MM.1S (cell line): ENCODE measurements around the gene NT5DC2.
A peak's percentile ranks its signal among the peaks of the same experiment; 100 is the strongest.

ENCODE experiments used
- DNase-seq: peaks from one replicate; pipeline ENCODE4 v3.0.0-alpha.2; 2015
- H2AFZ ChIP-seq: fragments of 300-600 bp; sonication (generic); 2 replicates; pipeline ENCODE4 v1.6.0; 2016; ENCODE audit warnings: antibody characterized with exemption, low read length
- H3F3A ChIP-seq: fragments of 300-600 bp; sonication (generic); 2 replicates; pipeline ENCODE4 v1.6.1; 2016; ENCODE audit warnings: mild to moderate bottlenecking, antibody characterized with exemption, low read length, moderate library complexity, mixed read lengths; ENCODE audit not compliant: insufficient read depth
- H3K27ac ChIP-seq: fragments of 300-600 bp; sonication (generic); 2 replicates; pipeline ENCODE4 v1.5.1; 2016; ENCODE audit warnings: mild to moderate bottlenecking, low read length
- H3K27me3 ChIP-seq: fragments of 300-600 bp; sonication (generic); replicated peaks from 2 replicates; pipeline ENCODE4 v1.6.0; 2016; ENCODE audit warnings: low read length; ENCODE audit not compliant: insufficient read depth
- H3K36me3 ChIP-seq: fragments of 300-600 bp; sonication (generic); replicated peaks from 2 replicates; pipeline ENCODE4 v1.6.1; 2016; ENCODE audit warnings: mild to moderate bottlenecking, low read length, mixed read lengths; ENCODE audit not compliant: insufficient read depth
- H3K4me1 ChIP-seq: fragments of 300-600 bp; sonication (generic); 2 replicates; pipeline ENCODE4 v1.6.1; 2016; ENCODE audit warnings: low read length, mixed read lengths
- H3K4me2 ChIP-seq: fragments of 300-600 bp; sonication (generic); 2 replicates; pipeline ENCODE4 v1.6.0; 2016; ENCODE audit warnings: low read depth, low read length
- H3K4me3 ChIP-seq: fragments of 300-600 bp; sonication (generic); 2 replicates; pipeline ENCODE4 v1.5.1; 2016; ENCODE audit warnings: low read length, mixed read lengths
- H3K79me2 ChIP-seq: fragments of 300-600 bp; sonication (generic); 2 replicates; pipeline ENCODE4 v1.6.1; 2016; ENCODE audit warnings: mixed run types, low read length, mixed read lengths
- H3K9ac ChIP-seq: fragments of 300-600 bp; sonication (generic); 2 replicates; pipeline ENCODE4 v1.6.1; 2016; ENCODE audit warnings: low read length, mixed read lengths
- H3K9me2 ChIP-seq: fragments of 300-600 bp; sonication (generic); replicated peaks from 2 replicates; pipeline ENCODE4 v1.6.1; 2016; ENCODE audit warnings: mild to moderate bottlenecking, low read length, mixed read lengths; ENCODE audit not compliant: insufficient read depth
- H3K9me3 ChIP-seq: fragments of 300-600 bp; sonication (generic); replicated peaks from 2 replicates; pipeline ENCODE4 v1.6.1; 2016; ENCODE audit warnings: mild to moderate bottlenecking, low read length, mixed read lengths; ENCODE audit not compliant: insufficient read depth
- H4K20me1 ChIP-seq: fragments of 300-600 bp; sonication (generic); 2 replicates; pipeline ENCODE4 v1.6.1; 2016; ENCODE audit warnings: mild to moderate bottlenecking, low read length, moderate library complexity, mixed read lengths; ENCODE audit not compliant: insufficient read depth
- CTCF ChIP-seq: fragments of 300-600 bp; sonication (generic); IDR thresholded peaks from 2 replicates; pipeline ENCODE4 v1.5.1; 2016; ENCODE audit warnings: antibody characterized with exemption, low read length, mixed read lengths
- EZH2 ChIP-seq: fragments of 300-600 bp; sonication (generic); optimal IDR thresholded peaks from 2 replicates; pipeline ENCODE3; 2017; ENCODE audit warnings: low read depth, mild to moderate bottlenecking, antibody characterized with exemption, low read length, mixed read lengths
- EZH2phosphoT487 ChIP-seq: fragments of 300-600 bp; sonication (generic); IDR thresholded peaks from 2 replicates; pipeline ENCODE4 v1.6.1; 2018; ENCODE audit warnings: antibody characterized with exemption, low read length

The NT5DC2 gene

GRCh38 chr3:52512727-52513126, 20.9 kb downstream of the NT5DC2 start:
- Histone ChIP-seq H3K9ac (no peak overlapping the region), H3F3A (no peaks in the 10 kb centered on the region), H3K4me2 (peak overlapping the region; percentile 12; the same call in 1 of the 2 replicates), H3K27me3 (peaks cover 39% of the 10 kb centered on the region), H3K4me3 (no peak overlapping the region), H4K20me1 (no peaks in the 10 kb centered on the region), H3K36me3 (no peaks in the 10 kb centered on the region), H3K27ac (no peak overlapping the region), H3K9me2 (no peaks in the 10 kb centered on the region), H3K9me3 (no peaks in the 10 kb centered on the region), H3K4me1 (no peaks in the 10 kb centered on the region), H2AFZ (peak overlapping the region; percentile 56; the same call in 1 of the 2 replicates), H3K79me2 (no peaks in the 10 kb centered on the region)
- TF ChIP-seq EZH2 (no peak), CTCF (no peak), EZH2phosphoT487 (no peak)
- no peak for DNase-seq

- Histone ChIP-seq H4K20me1 (no peaks in the 10 kb centered on the region), H3F3A (no peaks in the 10 kb centered on the region), H3K27me3 (peaks cover 39% of the 10 kb centered on the region), H3K9ac (no peak overlapping the region), H3K9me2 (no peaks in the 10 kb centered on the region), H2AFZ (no peak overlapping the region), H3K9me3 (no peaks in the 10 kb centered on the region), H3K79me2 (no peaks in the 10 kb centered on the region), H3K27ac (no peak overlapping the region), H3K36me3 (no peaks in the 10 kb centered on the region), H3K4me1 (no peaks in the 10 kb centered on the region), H3K4me2 (no peak overlapping the region), H3K4me3 (no peak overlapping the region)
- no peak for DNase-seq
- no peak for TF ChIP-seq CTCF
- no peak for TF ChIP-seq EZH2
- no peak for TF ChIP-seq EZH2phosphoT487
These were observed 21.6 kb downstream of the NT5DC2 start for GRCh38 chr3:52512105-52512504.

GRCh38 chr3:52511509-52511908, 22.1 kb downstream of the NT5DC2 start:
- H3K9me2 ChIP-seq, result no peaks in the 10 kb centered on the region
- peaks cover 38% of the 10 kb centered on the region for H3K27me3 ChIP-seq
- no peak for TF ChIP-seq EZH2phosphoT487
- DNase-seq, result no peak
- H3K4me1 ChIP-seq, result no peaks in the 10 kb centered on the region
- H3K4me3 ChIP-seq, result no peak overlapping the region
- no peaks in the 10 kb centered on the region for H3K9me3 ChIP-seq
- no peak overlapping the region for H3K4me2 ChIP-seq
- H3K9ac ChIP-seq, result no peak overlapping the region
- H3K79me2 ChIP-seq, result no peaks in the 10 kb centered on the region
- H3K36me3 ChIP-seq, result no peaks in the 10 kb centered on the region
- H4K20me1 ChIP-seq, result no peaks in the 10 kb centered on the region
- no peaks in the 10 kb centered on the region for H3F3A ChIP-seq
- no peak overlapping the region for H3K27ac ChIP-seq
- H2AFZ ChIP-seq, result no peak overlapping the region

- Histone ChIP-seq H3K9me3 (no peaks in the 10 kb centered on the region), H3K36me3 (no peaks in the 10 kb centered on the region), H3F3A (no peaks in the 10 kb centered on the region), H3K79me2 (no peaks in the 10 kb centered on the region), H2AFZ (no peak overlapping the region), H3K4me1 (no peaks in the 10 kb centered on the region), H3K27ac (no peak overlapping the region), H3K4me2 (no peak overlapping the region), H3K9me2 (no peaks in the 10 kb centered on the region), H3K27me3 (peaks cover 44% of the 10 kb centered on the region), H3K4me3 (no peak overlapping the region), H3K9ac (no peak overlapping the region), H4K20me1 (no peaks in the 10 kb centered on the region)
- TF ChIP-seq EZH2 (no peak), EZH2phosphoT487 (no peak), CTCF (peak; percentile 24)
- DNase-seq, result peak; percentile 12
These were observed 23.8 kb downstream of the NT5DC2 start for GRCh38 chr3:52509753-52510328.
